ENCODE data around the gene RIMBP2.
A peak's percentile ranks its signal among the peaks of the same experiment; 100 is the strongest.

RIMBP2 gene

GRCh38 chr12:130418251-130418650 lies 297.8 kb downstream of the RIMBP2 start:
- no peak for TF ChIP-seq JUND (IDR thresholded peaks at IDR 0.05; ENCODE audit: low read depth)
- in situ Hi-C loops (cut with HindIII; ENCODE audit: low pct_unique_long_range_greater_than_20kb, low sequenced_read_pairs): no loop called here
- DNase-seq (ENCODE audit: low read depth in 1 of 2, low spot score in 1 of 2): no peak

- in situ Hi-C loops (cut with HindIII; ENCODE audit: low pct_unique_long_range_greater_than_20kb, low sequenced_read_pairs): no loop called here
- no peak for TF ChIP-seq JUND (IDR thresholded peaks at IDR 0.05; ENCODE audit: low read depth)
- no peak for DNase-seq (ENCODE audit: low read depth in 1 of 2, low spot score in 1 of 2)
Measured at GRCh38 chr12:130414381-130414780, 301.7 kb downstream of the RIMBP2 start.

GRCh38 chr12:130413909-130414308 lies 302.2 kb downstream of the RIMBP2 start:
- DNase-seq (ENCODE audit: low read depth in 1 of 2, low spot score in 1 of 2): no peak
- no peak for TF ChIP-seq JUND (IDR thresholded peaks at IDR 0.05; ENCODE audit: low read depth)
- in situ Hi-C loops (cut with HindIII; ENCODE audit: low pct_unique_long_range_greater_than_20kb, low sequenced_read_pairs): no loop called here

GRCh38 chr12:130412384-130412783 lies 303.7 kb downstream of the RIMBP2 start:
- TF ChIP-seq JUND (IDR thresholded peaks at IDR 0.05; ENCODE audit: low read depth): no peak
- in situ Hi-C loops (cut with HindIII; ENCODE audit: low pct_unique_long_range_greater_than_20kb, low sequenced_read_pairs): no loop called here

GRCh38 chr12:130405332-130405731 lies 310.8 kb downstream of the RIMBP2 start:
- TF ChIP-seq JUND (IDR thresholded peaks at IDR 0.05; ENCODE audit: low read depth): no peak

More at GRCh38 chr12:130412384-130412783, 303.7 kb downstream of the RIMBP2 start:
- no peak for DNase-seq (ENCODE audit: low read depth in 1 of 2, low spot score in 1 of 2)

GRCh38 chr12:130401703-130402102 lies 314.4 kb downstream of the RIMBP2 start:
- in situ Hi-C loops (cut with HindIII; ENCODE audit: low pct_unique_long_range_greater_than_20kb, low sequenced_read_pairs): no loop called here
- no peak for TF ChIP-seq JUND (IDR thresholded peaks at IDR 0.05; ENCODE audit: low read depth)
- DNase-seq (ENCODE audit: low read depth in 1 of 2, low spot score in 1 of 2): peak; percentile 41 to 73

More at GRCh38 chr12:130405332-130405731, 310.8 kb downstream of the RIMBP2 start:
- in situ Hi-C loops (cut with HindIII; ENCODE audit: low pct_unique_long_range_greater_than_20kb, low sequenced_read_pairs): no loop called here
- DNase-seq (ENCODE audit: low read depth in 1 of 2, low spot score in 1 of 2): no peak

GRCh38 chr12:130398100-130398848 lies 317.8 kb downstream of the RIMBP2 start:
- in situ Hi-C loops (cut with HindIII; ENCODE audit: low pct_unique_long_range_greater_than_20kb, low sequenced_read_pairs): no loop called here
- no peak for DNase-seq (ENCODE audit: low read depth in 1 of 2, low spot score in 1 of 2)
- TF ChIP-seq JUND (IDR thresholded peaks at IDR 0.05; ENCODE audit: low read depth): no peak

GRCh38 chr12:130396667-130397066 lies 319.4 kb downstream of the RIMBP2 start:
- in situ Hi-C loops (cut with HindIII; ENCODE audit: low pct_unique_long_range_greater_than_20kb, low sequenced_read_pairs): no loop called here
- TF ChIP-seq JUND (IDR thresholded peaks at IDR 0.05; ENCODE audit: low read depth): no peak
- DNase-seq (ENCODE audit: low read depth in 1 of 2, low spot score in 1 of 2): no peak

GRCh38 chr12:130394906-130395305 lies 321.2 kb downstream of the RIMBP2 start:
- DNase-seq (ENCODE audit: low read depth in 1 of 2, low spot score in 1 of 2): no peak
- in situ Hi-C loops (cut with HindIII; ENCODE audit: low pct_unique_long_range_greater_than_20kb, low sequenced_read_pairs): no loop called here
- TF ChIP-seq JUND (IDR thresholded peaks at IDR 0.05; ENCODE audit: low read depth): no peak

- TF ChIP-seq JUND (IDR thresholded peaks at IDR 0.05; ENCODE audit: low read depth): no peak
- in situ Hi-C loops (cut with HindIII; ENCODE audit: low pct_unique_long_range_greater_than_20kb, low sequenced_read_pairs): no loop called here
- DNase-seq (ENCODE audit: low read depth in 1 of 2, low spot score in 1 of 2): no peak
Measured at GRCh38 chr12:130391186-130391585, 324.9 kb downstream of the RIMBP2 start.

GRCh38 chr12:130385193-130385592 lies 330.9 kb downstream of the RIMBP2 start:
- no peak for DNase-seq (ENCODE audit: low read depth in 1 of 2, low spot score in 1 of 2)
- in situ Hi-C loops (cut with HindIII; ENCODE audit: low pct_unique_long_range_greater_than_20kb, low sequenced_read_pairs): no loop called here
- TF ChIP-seq JUND (IDR thresholded peaks at IDR 0.05; ENCODE audit: low read depth): no peak

GRCh38 chr12:130384234-130384633 lies 331.9 kb downstream of the RIMBP2 start:
- in situ Hi-C loops (cut with HindIII; ENCODE audit: low pct_unique_long_range_greater_than_20kb, low sequenced_read_pairs): no loop called here
- no peak for TF ChIP-seq JUND (IDR thresholded peaks at IDR 0.05; ENCODE audit: low read depth)
- DNase-seq (ENCODE audit: low read depth in 1 of 2, low spot score in 1 of 2): no peak

- no peak for TF ChIP-seq JUND (IDR thresholded peaks at IDR 0.05; ENCODE audit: low read depth)
- in situ Hi-C loops (cut with HindIII; ENCODE audit: low pct_unique_long_range_greater_than_20kb, low sequenced_read_pairs): no loop called here
- DNase-seq (ENCODE audit: low read depth in 1 of 2, low spot score in 1 of 2): no peak
Measured at GRCh38 chr12:130382818-130383217, 333.3 kb downstream of the RIMBP2 start.

Measured in T47D (cell line).